ENCODE data around the gene NRM.
"Not testable (repeated sequence)": the region's sequence is repeated elsewhere in the genome, so short reads cannot be mapped to it uniquely, and the experiment has no call there.

The NRM gene, protein sequence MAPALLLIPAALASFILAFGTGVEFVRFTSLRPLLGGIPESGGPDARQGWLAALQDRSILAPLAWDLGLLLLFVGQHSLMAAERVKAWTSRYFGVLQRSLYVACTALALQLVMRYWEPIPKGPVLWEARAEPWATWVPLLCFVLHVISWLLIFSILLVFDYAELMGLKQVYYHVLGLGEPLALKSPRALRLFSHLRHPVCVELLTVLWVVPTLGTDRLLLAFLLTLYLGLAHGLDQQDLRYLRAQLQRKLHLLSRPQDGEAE

DNA sequence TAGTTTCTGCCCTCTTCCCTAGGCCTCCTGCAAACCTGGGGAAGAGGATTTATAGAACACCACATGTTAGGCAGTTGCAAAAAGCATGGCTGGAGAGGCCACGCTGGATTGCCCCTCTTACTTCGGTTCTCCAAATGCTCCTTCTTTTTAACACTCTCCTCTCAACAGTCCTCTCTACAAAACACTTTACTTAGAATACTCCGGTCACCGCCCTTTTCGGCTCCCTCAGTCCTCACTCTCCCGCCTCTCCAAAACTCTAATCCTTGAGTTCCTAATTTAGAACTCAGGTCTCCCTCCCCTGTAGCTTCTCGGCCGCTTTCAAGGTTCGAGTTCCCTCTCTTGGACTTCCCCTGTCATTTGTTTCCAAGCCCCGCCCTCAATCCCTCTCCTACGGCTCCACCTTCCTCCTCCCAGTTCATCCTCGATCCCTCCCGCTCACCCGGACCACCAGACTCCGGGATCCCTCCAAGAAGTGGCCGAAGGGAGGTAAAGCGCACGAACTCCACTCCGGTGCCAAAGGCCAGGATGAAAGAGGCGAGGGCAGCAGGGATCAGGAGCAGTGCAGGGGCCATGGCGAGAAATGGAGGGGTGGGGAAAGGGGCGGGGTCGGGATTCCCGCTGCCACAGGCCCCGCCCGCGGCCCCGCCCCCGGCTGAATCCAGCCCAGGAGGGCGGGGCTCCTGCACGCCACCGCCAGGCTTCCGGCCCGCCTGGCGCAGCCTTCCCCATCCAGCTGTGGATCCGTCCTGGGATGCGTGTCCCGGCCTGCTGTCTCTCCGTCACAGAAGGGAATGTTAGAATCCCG, at the start of gene NRM:
TSS of gene NRM (minus strand) at position 582 of the 805 bp plus-strand sequence. CDS start at position 572, 10 bp downstream.
- peak; percentile 61 for DNase-seq (ENCODE audit: low read depth)

DNA sequence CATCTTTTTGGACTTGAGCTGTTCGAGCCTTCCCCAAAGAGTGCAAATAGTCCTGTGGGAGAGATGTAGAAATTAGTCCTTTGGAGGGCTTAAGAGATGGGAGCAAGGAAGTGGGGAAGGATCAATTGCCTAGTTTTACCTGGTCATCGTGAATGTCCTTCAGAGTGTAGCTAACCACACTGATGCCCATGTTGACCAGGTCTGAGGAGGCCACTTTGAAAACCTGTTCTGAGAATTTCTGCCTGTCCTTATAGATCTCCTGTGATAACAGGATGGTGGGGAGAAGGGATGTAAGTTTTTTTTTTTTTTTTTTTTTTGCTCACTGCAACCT, 49.7 kb upstream of the NRM start:
- DNase-seq (ENCODE audit: low read depth), result no peak

DNA sequence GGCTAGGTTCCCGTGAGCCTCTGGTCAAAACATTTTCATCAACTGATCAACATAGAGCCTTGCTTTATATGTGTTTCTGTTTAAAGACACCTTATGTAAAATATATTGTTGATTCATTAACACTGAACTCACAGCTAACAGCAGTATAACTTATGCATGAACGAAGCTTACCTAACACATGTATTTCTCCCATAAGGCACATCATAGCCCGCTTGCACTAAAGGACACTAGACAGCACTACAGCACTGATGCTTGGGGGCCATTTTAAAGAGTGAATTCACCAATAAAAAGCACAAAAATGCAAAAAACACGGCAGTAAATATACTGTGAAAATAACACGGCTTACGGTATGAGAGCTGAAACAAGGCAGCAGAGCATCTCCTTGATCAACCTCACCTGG, 47.7 kb upstream of the NRM start:
- no peak for DNase-seq (ENCODE audit: low read depth)

DNA sequence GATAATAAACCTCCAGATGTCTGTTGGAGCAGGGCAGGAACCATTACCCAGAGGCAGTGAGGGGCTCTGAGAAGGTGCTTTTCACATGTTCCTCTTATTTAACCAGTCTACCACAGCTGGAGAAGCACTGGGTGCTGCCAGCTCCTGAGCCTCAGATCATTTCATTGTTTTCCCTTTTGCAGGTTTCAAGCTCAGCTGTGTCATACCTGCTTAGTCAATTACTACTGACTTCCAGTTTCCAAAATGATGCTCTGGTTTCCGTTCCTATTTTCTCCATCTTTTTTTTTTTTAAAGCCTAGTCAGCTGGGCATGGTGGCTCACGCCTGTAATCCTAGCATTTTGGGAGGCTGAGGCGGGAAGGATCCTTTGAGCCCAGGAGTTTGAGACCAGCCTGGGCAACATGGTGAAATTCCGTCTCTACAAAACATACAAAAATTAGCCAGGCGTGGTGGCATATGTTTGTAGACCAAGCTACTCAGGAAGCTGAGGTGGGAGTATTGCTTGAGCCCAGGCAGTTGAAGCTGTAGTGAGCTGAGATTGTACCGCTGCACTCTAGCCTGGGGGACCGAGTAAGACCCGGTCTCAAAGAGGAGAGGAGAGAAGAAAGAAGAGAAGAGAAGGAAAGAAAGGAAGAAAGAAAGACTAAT, 45.0 kb upstream of the NRM start:
- no peak for DNase-seq (ENCODE audit: low read depth)

DNA sequence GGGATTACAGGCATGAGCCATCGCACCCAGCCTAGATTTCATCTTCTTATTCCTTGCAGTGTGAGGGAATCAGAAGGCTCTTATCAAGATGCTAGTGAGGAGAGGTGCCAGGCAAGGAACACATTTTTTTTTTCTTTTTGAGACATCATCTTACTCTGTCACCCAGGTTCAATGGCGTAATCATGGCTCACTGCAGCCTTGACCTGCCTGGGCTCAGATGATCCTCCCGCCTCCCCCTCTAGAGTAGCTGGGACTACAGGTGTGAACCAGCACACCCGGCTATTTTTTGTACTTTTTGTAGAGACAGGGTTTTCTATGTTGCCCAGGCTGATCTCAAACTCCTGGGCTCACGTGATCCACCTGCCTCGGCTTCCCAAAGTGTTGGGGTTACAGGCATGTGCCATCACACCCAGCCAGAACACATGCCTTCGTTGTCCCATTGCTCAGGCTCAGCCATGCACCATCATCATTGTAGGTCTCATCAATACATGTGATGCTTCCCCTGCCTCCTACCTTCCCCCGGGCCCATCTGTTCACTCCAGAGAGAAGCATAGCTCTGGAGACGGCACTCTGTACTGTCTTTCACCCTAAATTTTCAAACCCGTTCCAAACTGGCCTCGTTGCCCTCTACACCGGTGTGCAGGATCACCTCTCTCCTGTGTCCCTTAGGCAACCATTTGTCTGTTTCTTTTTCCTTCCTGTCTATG, 41.6 kb upstream of the NRM start:
- DNase-seq (ENCODE audit: low read depth), result no peak

DNA sequence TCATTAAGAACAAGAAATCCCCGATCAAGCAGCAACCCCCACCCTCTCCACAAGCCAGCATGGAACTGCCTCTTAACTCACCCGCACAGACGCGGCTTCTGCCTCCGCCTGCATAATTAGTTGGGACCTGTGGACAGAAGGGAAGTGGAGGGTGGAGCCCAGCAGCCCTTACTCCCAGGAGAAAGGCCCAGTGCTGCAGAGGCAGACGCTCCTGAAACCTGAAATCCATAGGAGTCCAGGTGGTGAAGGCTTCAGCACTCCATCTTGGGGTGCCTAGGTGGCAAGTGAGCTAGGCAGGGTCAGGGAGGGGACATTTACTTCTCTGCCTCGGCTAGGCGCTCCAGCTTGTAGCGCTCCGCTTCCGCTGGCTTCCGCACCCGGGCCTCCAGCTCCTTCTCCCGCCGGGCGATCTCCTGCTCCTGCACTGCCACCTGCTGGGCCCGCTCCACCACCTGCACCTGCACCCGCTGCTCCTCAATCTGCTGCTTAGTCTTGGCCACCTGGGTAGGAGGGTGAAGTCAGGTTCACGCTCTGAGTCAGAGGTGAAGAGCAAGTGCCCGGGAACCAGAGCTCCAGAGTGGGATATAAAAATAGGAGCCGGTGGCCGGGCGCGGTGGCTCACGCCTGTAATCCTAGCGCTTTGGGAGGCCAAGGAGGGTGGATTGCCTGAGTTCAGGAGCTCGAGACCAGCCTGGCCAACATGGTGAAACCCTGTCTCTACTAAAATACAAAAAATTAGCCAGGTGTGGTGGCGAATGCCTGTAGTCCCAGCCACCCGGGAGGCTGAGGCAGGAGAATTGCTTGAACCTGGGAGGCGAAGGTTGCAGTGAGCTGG, 40.0 kb upstream of the NRM start:
- no peak for DNase-seq (ENCODE audit: low read depth)

DNA sequence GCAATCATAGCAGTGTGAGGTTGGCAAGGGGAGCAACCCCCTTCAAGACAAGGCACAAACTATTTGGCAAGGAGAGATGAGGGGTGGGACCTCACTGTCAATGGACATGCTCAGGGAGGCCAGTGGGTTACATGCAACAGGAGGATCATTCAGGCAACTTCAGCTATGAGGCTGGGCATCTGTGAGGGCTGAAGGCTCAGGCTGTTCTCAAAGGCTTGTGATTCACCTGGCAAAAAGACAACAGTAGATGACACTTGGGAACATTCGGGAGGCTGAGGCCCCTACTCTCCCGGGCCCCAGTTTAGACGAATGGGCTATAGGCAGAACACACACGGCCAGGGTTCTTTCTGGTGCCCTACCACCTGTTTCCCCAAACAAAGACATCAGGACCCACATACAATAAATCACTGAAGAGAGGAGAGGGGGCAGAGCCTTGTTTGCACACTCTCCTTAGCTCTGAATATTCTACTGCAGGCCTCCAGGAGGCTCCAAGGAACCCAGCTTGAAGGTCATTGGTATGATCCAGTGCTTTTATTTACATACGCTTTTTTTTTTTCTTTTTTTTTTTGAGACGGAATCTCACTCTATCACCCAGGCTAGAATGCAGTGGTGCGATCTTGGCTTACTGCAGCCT, 37.3 kb upstream of the NRM start:
- no peak for DNase-seq (ENCODE audit: low read depth)

DNA sequence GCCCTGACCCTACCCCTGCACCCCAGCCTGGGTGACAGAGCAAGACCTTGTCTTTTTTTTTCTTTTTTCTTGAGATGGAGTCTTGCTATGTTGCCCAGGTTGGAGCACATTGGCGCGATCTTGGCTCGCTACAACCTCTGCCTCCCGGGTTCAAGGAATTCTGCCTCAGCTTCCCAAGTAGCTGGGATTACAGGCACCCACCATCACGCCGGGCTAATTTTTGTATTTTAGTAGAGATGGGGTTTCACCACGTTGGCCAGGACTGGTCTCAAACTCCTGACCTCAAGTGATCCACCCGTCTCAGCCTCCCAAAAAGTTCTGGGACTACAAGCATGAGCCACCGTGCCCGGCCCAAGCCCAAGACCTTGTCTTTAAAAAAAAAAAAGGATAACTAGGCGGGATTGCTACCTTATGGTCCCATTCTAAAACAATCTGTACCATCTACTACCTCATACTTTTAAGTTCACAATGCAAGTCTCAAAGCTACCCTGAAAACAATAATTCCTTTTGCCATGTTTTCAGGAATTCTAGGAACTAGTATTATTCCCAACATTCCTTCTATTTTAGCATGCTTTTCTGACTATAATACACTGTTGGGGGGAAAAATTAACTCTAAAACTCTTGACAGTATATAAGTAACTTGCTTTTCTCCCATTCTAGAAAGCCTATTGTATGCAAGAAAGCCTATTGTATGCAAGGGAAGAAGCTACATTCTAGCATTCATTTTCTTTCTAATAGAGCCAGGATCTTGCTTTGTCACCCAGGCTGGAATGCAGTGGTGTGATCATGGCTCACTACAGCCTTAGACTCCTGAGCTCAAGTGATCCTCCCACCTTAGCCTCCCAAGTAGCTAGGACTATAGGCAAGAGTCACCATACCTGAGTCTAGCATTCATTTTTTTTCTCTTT, 36.0 kb upstream of the NRM start:
- no peak for DNase-seq (ENCODE audit: low read depth)

DNA sequence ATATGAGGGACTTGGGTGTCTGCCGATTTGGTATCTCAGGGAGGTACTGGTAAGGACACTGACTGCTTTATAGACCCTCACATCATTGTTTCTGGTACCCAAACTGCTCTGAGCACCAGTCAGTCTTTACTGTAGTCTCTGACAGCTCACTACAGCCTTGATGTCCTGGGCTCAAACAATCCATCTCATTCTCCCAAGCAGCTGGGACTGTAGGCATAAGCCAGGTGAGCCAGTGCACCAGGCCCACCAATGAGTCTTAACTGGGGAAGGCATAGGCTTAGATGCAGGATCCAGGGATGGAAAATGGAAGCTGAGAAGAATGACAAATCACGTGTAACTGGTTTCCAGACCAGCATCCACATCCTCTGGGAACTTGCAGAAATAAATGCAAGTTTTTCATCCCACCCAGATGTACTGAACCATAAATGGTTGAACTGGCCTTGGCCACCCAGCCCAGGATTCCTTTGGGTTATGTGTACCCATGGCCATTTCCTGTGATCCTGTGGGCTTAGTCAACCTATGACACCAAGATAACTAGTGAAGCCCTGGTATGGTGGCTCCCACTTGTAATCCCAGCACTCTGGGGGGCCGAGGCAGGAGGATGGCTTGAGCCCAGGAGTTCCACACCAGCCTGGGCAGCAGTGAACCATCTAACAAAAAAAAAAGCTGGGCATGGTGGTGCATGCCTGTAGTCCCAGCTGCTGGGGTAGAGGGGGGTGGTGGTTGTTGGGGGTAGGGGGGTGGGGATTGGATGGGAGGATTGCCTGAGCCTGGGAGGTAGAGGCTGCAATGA, 35.1 kb upstream of the NRM start:
- no peak for DNase-seq (ENCODE audit: low read depth)

DNA sequence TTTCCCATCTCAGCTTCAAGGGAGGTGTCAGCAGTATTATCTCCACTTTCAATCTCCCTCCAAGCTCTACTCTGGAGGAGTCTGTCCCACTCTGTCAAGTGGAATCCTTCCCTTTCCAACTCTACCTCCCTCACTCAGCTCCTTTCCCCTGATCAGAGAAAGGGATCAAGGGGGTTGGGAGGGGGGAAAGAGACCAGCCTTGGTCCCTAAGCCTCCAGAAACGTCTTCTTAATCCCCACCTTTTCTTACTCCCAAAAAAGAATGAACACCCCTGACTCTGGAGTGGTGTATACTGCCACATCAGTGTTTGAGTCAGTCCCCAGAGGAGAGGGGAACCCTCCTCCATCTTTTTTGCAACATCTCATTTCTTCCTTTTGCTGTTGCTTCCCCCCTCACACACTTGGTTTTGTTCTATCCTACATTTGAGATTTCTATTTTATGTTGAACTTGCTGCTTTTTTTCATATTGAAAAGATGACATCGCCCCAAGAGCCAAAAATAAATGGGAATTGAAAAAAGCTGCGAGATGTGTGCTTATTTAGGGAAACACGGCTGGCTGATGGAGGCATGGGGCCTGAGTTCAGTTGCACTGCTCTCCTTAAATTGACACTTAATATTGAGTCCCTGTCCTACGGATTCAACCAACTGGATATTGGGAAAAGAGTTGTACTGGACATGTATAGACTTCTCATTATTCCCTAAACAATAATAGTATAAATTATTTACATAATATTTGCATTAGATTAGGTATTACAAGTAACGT, 34.3 kb upstream of the NRM start:
- DNase-seq (ENCODE audit: low read depth), result no peak

DNA sequence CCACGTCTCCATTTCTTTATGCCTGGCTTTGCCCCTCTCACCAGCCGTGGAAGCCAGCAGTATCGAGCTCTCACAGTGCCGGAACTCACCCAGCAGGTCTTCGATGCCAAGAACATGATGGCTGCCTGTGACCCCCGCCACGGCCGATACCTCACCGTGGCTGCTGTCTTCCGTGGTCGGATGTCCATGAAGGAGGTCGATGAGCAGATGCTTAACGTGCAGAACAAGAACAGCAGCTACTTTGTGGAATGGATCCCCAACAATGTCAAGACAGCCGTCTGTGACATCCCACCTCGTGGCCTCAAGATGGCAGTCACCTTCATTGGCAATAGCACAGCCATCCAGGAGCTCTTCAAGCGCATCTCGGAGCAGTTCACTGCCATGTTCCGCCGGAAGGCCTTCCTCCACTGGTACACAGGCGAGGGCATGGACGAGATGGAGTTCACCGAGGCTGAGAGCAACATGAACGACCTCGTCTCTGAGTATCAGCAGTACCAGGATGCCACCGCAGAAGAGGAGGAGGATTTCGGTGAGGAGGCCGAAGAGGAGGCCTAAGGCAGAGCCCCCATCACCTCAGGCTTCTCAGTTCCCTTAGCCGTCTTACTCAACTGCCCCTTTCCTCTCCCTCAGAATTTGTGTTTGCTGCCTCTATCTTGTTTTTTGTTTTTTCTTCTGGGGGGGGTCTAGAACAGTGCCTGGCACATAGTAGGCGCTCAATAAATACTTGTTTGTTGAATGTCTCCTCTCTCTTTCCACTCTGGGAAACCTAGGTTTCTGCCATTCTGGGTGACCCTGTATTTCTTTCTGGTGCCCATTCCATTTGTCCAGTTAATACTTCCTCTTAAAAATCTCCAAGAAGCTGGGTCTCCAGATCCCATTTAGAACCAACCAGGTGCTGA, 33.3 kb upstream of the NRM start:
- not testable (repeated sequence) for DNase-seq (ENCODE audit: low read depth)

DNA sequence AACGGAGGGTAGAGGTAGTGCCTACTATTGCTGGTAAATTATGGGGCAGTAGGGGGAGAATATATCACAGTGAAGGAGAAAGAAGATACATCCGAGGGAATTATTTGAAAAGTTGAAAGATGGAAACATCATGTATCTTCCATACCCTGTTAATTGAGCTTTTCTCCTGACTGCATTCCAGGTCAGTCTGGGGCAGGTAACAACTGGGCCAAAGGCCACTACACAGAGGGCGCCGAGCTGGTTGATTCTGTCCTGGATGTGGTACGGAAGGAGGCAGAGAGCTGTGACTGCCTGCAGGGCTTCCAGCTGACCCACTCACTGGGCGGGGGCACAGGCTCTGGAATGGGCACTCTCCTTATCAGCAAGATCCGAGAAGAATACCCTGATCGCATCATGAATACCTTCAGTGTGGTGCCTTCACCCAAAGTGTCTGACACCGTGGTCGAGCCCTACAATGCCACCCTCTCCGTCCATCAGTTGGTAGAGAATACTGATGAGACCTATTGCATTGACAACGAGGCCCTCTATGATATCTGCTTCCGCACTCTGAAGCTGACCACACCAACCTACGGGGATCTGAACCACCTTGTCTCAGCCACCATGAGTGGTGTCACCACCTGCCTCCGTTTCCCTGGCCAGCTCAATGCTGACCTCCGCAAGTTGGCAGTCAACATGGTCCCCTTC, 32.5 kb upstream of the NRM start:
- DNase-seq (ENCODE audit: low read depth), result not testable (repeated sequence)

DNA sequence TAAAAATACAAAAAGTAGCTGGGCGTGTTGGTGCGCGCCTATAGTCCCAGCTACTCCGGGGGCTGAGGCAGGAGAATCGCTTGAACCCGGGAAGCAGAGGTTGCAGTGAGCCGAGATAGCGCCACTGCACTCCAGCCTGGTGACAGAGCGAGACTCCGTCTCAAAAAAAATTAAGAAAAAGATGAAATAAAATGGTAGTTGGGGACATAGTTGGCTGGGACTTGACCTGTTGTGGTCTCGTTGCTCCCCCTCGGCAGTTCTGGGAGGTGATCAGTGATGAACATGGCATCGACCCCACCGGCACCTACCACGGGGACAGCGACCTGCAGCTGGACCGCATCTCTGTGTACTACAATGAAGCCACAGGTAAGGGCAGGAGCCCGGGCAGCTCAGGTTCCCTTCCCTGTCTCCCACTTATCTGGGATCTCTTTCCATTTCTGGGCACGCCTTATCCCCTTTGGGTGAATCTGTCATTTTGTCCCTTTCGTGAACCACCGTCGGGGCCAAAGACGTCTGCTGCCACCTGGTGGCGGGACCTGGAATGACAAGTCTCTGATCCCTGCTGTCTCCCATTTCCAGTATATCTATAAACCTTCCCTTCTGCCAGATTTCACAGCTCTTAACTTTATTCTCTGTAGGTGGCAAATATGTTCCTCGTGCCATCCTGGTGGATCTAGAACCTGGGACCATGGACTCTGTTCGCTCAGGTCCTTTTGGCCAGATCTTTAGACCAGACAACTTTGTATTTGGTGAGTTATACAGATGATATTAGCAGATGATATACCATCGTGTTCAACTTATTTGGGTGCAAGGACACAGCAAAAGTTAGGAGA, 31.7 kb upstream of the NRM start:
- DNase-seq (ENCODE audit: low read depth), result no peak

DNA sequence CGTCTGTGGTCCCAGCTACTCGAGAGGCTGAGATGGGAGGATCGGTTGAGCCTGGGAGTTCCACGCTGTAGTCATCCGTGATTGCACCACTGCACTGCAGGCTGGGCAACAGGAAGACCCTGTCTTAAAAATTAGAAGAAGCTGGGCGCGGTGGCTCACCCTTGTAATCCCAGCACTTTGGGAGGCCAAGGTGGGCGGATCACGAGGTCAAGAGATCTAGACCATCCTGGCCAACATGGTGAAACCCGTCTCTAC, 31.2 kb upstream of the NRM start:
- DNase-seq (ENCODE audit: low read depth), result not testable (repeated sequence)

DNA sequence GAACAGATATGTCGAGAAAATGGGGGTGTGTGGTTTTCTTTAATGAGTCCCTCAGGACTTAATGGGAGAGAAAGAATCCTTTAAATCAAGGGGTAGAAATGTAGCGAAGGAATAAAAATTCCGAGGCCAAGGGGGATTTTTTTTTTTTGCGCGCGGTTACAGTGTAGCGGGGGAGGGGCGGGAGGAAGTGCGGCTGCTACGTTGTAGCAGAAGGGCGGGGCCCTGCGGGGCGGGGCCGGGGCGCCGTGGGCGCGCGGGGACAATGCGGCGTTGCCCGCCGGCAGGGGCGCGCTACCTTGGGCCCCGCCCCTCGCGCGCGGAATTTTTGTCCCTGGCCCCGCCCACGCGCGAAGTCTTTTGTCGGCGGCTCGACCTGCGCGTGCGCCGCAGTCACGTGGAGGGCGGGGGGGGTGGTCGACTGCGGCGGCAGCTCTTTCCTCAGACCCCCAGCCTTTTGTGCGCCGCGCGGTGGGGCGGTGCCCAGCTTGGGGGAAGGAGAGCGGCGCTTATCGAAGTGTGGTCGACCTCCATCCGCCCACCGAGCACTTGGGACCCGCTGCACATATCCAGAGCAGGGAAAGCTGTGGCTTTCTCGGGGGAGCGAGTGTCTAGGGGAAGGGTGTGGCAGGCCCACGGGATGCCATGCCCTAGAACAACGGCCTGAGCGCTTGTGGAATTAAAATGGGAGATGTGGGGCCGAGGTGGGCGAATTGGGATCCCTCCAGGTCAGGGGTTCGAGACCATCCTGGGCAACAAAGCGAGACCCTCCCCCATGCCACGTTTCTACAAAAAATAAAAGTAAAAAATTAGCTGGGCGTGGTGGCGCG, 30.6 kb upstream of the NRM start:
- peak; percentile 79 for DNase-seq (ENCODE audit: low read depth)

Measured in fibroblast of the conjunctiva (primary cell).